Transverse colon (tissue), 4 donors: Measurements from ENCODE around the gene PCNT. TPM values are rescaled to one million over a fixed set of nuclear protein-coding genes. Genes with fewer than 3 reads are reported as not detected.

Experiments used
- DNase-seq: peaks from one replicate; pipeline ENCODE4 v3.0.0-alpha.2; 2019
- H3K27ac ChIP-seq, 4 donors: fragments of 200-600 bp; sonication (generic); 2 replicates each; pipeline ENCODE4 v1.5.1; 2016 to 2018; ENCODE audit warnings: inconsistent platforms in 4 of 4
- H3K27me3 ChIP-seq: fragments of 200-600 bp; sonication (generic); 2 replicates; pipeline ENCODE4 v1.5.1; 2017; ENCODE audit warnings: inconsistent platforms
- H3K36me3 ChIP-seq, 4 donors: fragments of 200-600 bp; sonication (generic); 2 replicates each; pipeline ENCODE4 v1.5.1; 2017 to 2019; ENCODE audit warnings: inconsistent platforms in 4 of 4
- H3K4me1 ChIP-seq, 4 donors: fragments of 200-600 bp; sonication (generic); 2 replicates each; pipeline ENCODE4 v1.5.1; 2017 to 2020; ENCODE audit warnings: inconsistent platforms in 4 of 4
- H3K4me3 ChIP-seq, 4 donors: fragments of 200-600 bp; sonication (generic); 1 replicate in 1 of 4; 2 replicates in 3 of 4; pipeline versions ENCODE4 v1.5.1 to v1.6.1; 2017 to 2019; ENCODE audit warnings: inconsistent platforms in 4 of 4
- H3K9me3 ChIP-seq, 2 donors: fragments of 200-600 bp; sonication (generic); 2 replicates each; pipeline ENCODE4 v1.5.1; 2017 to 2019; ENCODE audit warnings: inconsistent platforms in 2 of 2
- EP300 ChIP-seq: sonication (generic); formaldehyde crosslinking; IDR thresholded peaks from one replicate; pipeline ENCODE4 v1.6.1; 2017; ENCODE audit warnings: antibody characterized with exemption, low read depth
- POLR2A ChIP-seq: fragments of 450-650 bp; IDR thresholded peaks from one replicate; pipeline ENCODE4 v1.6.1; 2016; ENCODE audit warnings: antibody characterized with exemption, mild to moderate bottlenecking, moderate library complexity
- POLR2AphosphoS5 ChIP-seq, 3 donors: sonication (generic); formaldehyde crosslinking; IDR thresholded peaks; one replicate each; pipeline ENCODE4 v1.6.1; 2016; ENCODE audit warnings: antibody characterized with exemption in 3 of 3
- WGBS, 2 donors: methylation state at CpG; one replicate each; pipeline ENCODE4 v1.1.5; 2018; ENCODE audit warnings: low coverage in 1 of 2; 5-methylcytosine and 5-hydroxymethylcytosine counted together
- in situ Hi-C, 4 donors: fragments of 200-750 bp; cut with MboI; loops; one replicate each; pipeline versions ENCODE4 v1.15.0 to v1.15.1; 2017; ENCODE audit warnings: low sequenced_read_pairs in 3 of 4, low pct_ligation_motif_present in 1 of 4, low pct_unique_long_range_greater_than_20kb in 1 of 4
- intact Hi-C: fragments of 100-400 bp; cut with DNase I; formaldehyde crosslinking; loops from one replicate; pipeline ENCODE4 v1.15.1; 2023; ENCODE audit warnings: low total_unique reads
- total RNA-seq, 4 donors: library from RNA; depleted of rRNA; stranded (reverse); fragments of >200 nt; gene quantifications; one replicate each; pipeline ENCODE4 v1.1.0, GENCODE V29; 2016
- TF ChIP-seq, protein P1 (sequence below), 5 experiments: fragments of 200-600 bp in 3 of 5; fragments of 450-650 bp in 2 of 5; sonication (generic) in 3 of 5; IDR thresholded peaks; 1 replicate in 2 of 5; 2 replicates in 3 of 5; pipeline ENCODE4 v1.5.1; 2016 to 2017; ENCODE audit warnings: antibody characterized with exemption in 5 of 5, inconsistent platforms in 3 of 5, mild to moderate bottlenecking in 2 of 5, moderate library complexity in 1 of 5

The PCNT gene
- total RNA-seq, 4 donors from 2014 or later, result 27.6 to 171 (median 63.4) TPM

DNA sequence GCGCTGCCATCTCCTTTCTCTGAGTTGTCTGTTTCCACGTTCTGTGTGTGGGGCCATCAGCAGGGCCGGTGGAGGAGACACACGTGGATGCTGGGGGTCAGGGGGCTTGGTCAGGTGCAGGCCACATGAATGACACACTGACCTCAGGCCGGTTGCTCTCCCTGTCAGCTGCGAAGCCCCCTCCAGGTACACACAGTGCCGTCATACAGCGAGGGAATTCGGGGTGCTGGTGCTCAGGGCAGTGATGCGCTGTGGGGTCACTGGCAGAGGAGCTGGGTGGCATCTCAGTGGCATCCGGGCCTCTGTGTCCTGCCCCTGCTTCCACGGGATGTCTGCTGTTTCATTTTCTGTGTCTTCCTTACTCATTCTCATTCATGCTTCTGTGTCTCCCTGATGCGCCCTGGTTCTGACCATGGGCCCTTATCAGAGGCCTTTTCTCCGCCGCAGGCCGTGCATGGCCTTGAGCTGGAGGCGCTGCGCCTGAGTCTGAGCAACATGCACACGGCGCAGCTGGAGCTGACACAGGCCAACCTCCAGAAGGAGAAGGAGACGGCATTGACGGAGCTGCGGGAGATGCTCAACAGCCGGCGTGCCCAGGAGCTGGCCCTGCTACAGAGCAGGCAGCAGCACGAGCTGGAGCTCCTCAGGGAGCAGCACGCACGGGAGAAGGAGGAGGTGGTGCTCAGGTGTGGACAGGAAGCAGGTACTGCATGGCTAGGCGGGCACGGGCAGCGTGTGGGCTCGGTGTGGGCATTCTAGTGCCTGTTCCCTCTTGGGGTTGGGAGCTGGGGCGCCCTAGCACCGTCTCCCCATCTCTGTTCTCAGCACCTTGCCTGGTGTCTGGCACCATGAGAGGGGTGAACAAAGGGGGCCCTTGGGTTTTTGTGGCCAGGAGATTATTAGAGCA is 22.6 kb downstream of the PCNT start:
- no peaks in the 10 kb centered on the region for H3K27me3 ChIP-seq
- H3K4me1 ChIP-seq, result no peaks in the 10 kb centered on the region
- TF ChIP-seq, protein P1, sequence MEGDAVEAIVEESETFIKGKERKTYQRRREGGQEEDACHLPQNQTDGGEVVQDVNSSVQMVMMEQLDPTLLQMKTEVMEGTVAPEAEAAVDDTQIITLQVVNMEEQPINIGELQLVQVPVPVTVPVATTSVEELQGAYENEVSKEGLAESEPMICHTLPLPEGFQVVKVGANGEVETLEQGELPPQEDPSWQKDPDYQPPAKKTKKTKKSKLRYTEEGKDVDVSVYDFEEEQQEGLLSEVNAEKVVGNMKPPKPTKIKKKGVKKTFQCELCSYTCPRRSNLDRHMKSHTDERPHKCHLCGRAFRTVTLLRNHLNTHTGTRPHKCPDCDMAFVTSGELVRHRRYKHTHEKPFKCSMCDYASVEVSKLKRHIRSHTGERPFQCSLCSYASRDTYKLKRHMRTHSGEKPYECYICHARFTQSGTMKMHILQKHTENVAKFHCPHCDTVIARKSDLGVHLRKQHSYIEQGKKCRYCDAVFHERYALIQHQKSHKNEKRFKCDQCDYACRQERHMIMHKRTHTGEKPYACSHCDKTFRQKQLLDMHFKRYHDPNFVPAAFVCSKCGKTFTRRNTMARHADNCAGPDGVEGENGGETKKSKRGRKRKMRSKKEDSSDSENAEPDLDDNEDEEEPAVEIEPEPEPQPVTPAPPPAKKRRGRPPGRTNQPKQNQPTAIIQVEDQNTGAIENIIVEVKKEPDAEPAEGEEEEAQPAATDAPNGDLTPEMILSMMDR (IDR thresholded peaks at IDR 0.05), result no peak
- no peak for TF ChIP-seq POLR2A
- TF ChIP-seq POLR2AphosphoS5 (IDR thresholded peaks at IDR 0.05), result no peak
- TF ChIP-seq EP300, result no peak
- 95% methylated on average over 34 of the region's 34 CpGs; no CpG with 5 or more reads in 1 of the 2 donors for WGBS, 2 donors
- no peak for DNase-seq
- intact Hi-C loops, result no loop called here
- H3K9me3 ChIP-seq, result no peaks in the 10 kb centered on the region
- H3K27ac ChIP-seq, result no peak overlapping the region
- in situ Hi-C loops, result no loop called here
- H3K36me3 ChIP-seq, result peaks cover 0 to 52% (median 24%) of the 10 kb centered on the region in 4 donors
- no peak overlapping the region for H3K4me3 ChIP-seq

DNA sequence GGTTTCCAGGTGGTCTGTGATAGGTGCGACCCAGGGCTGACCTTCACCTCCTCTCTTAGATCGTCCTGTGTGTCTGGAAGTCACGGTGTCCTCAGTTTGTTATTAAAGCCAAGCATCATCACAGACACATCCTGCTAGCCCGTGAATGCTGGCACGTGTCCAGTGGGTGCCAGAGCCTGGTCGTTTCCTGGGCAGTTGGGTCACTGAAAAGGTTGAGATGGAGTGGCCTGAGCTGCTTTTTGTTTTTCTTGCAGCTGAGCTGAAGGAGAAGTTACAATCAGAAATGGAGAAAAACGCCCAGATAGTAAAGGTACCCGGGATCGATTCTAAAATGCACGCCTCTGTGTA is 23.2 kb downstream of the PCNT start:
- in situ Hi-C loops, result no loop called here
- H3K27ac ChIP-seq, result no peak overlapping the region

DNA sequence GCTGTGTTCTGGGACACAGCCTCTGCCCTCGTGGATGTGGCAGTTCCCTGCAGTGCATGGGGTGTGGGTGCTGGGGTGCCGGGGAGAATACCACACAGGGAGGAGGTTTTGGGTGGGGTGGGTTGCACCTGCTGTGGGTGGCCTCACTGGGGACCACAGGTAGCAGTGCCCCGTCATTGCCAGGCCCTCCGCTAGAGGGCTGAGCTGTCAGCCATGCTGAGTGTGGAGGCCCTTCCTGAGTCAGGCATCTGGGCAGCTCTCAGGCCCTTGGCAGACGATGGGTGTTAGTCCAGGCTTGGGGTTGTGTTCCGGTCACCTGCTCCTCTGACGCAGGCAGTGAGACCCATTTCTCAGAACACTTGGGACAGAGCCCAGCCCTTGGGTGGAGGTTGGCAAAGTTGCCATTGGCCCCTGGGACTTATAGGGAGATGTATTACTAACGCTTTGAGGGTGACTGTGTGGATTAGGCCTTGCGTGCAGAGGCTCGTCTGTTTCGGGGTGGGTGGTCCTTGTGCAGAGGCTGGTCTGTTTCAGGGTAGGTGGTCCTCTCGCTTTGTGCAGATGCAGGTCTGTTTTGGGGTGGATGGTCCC is 23.9 kb downstream of the PCNT start:
- Histone ChIP-seq H3K4me1 (no peaks in the 10 kb centered on the region), H3K4me3 (no peak overlapping the region), H3K9me3 (no peaks in the 10 kb centered on the region), H3K27me3 (no peaks in the 10 kb centered on the region), H3K27ac (no peak overlapping the region), H3K36me3 (peaks cover 0 to 64% (median 26%) of the 10 kb centered on the region in 4 donors)
- in situ Hi-C loops, result no loop called here
- no peak for DNase-seq
- TF ChIP-seq POLR2AphosphoS5 (IDR thresholded peaks at IDR 0.05), result no peak
- no peak for TF ChIP-seq EP300
- no peak for TF ChIP-seq POLR2A
- TF ChIP-seq, protein P1 (IDR thresholded peaks at IDR 0.05), result no peak
- intact Hi-C loops, result no loop called here
- WGBS, 2 donors, result 90% methylated on average over 12 of the region's 12 CpGs; no CpG with 5 or more reads in 1 of the 2 donors

More for the DNA sequence above, 23.2 kb downstream of the PCNT start:
- Histone ChIP-seq H3K4me3 (no peak overlapping the region), H3K4me1 (no peaks in the 10 kb centered on the region), H3K27me3 (no peaks in the 10 kb centered on the region), H3K9me3 (no peaks in the 10 kb centered on the region), H3K36me3 (peaks cover 0 to 58% (median 26%) of the 10 kb centered on the region in 4 donors)
- intact Hi-C loops, result no loop called here
- 72 to 88% methylated on average over 5 to 10 of the region's 10 CpGs for WGBS, 2 donors
- no peak for DNase-seq
- TF ChIP-seq, protein P1 (IDR thresholded peaks at IDR 0.05), result no peak
- TF ChIP-seq POLR2A (no peak), EP300 (no peak), POLR2AphosphoS5 (IDR thresholded peaks at IDR 0.05) (no peak)

DNA sequence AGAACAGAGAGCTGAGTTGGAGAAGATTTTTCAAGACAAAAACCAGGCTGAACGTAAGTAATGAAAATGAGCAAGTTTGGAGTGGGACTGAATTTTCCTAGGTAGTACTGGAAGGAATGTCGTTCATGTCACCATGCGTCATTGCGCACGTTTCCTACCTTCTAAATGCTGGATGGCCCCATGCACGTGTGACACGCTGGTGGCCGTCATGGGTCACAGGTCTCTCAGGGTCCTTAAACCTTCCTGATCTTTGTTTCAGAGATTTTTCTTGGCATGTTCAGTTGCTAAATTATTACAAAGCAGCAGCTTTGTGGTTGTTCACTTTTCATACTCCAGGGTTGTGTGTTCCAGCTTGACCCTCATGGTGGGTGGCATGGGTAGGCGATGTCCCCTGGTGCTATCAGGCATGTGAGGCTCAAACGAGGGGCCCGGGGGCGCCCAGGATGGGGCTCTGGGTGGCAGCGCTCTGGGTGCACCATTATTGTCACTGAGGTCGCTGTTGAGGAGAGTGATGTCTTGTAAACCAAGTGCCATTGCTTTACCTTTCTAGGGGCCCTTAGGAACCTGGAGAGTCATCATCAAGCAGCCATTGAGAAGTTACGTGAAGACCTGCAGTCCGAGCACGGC is 25.3 kb downstream of the PCNT start:
- H3K36me3 ChIP-seq, result peaks cover 0 to 76% (median 28%) of the 10 kb centered on the region in 4 donors
- in situ Hi-C loops, result no loop called here
- WGBS, 2 donors, result 95 to 96% methylated on average over 9 to 17 of the region's 17 CpGs

More for the DNA sequence above, 25.3 kb downstream of the PCNT start:
- Histone ChIP-seq H3K27me3 (no peaks in the 10 kb centered on the region), H3K27ac (no peak overlapping the region), H3K9me3 (no peaks in the 10 kb centered on the region), H3K4me3 (no peak overlapping the region), H3K4me1 (no peaks in the 10 kb centered on the region)
- TF ChIP-seq POLR2A, result no peak
- TF ChIP-seq EP300, result no peak
- no peak for TF ChIP-seq POLR2AphosphoS5 (IDR thresholded peaks at IDR 0.05)
- TF ChIP-seq, protein P1 (IDR thresholded peaks at IDR 0.05), result no peak
- DNase-seq, result no peak
- intact Hi-C loops, result no loop called here
